Gastrocnemius medialis (tissue), 4 donors: ENCODE data around the gene IMPG1. TPM values are rescaled to one million over a fixed set of nuclear protein-coding genes. Genes with fewer than 3 reads are reported as not detected.
A peak's percentile ranks its signal among the peaks of the same experiment; 100 is the strongest.

Experiments
- ATAC-seq, 2 donors: fragments of 150-250 bp; one replicate each; pipeline ENCODE4 v1.9.1; 2016
- DNase-seq, 2 donors: peaks; one replicate each; pipeline ENCODE4 v3.0.0-alpha.2; 2019
- H3K27ac ChIP-seq, 4 donors: fragments of 200-600 bp; sonication (generic); 1 replicate in 1 of 4; 2 replicates in 3 of 4; pipeline ENCODE4 v1.5.1; 2016 to 2018; ENCODE audit warnings: mild to moderate bottlenecking in 2 of 4, moderate library complexity in 1 of 4
- H3K27me3 ChIP-seq, 3 donors: fragments of 200-600 bp; sonication (generic) in 2 of 3; 1 replicate in 1 of 3; 2 replicates in 2 of 3; pipeline versions ENCODE4 v1.5.1 to v1.6.0; 2016 to 2019; ENCODE audit warnings: mild to moderate bottlenecking in 1 of 3, moderate library complexity in 1 of 3
- H3K36me3 ChIP-seq, 2 donors: fragments of 200-600 bp; sonication (generic) in 1 of 2; one replicate each; pipeline ENCODE4 v1.5.1; 2017 to 2018
- H3K4me1 ChIP-seq, 2 donors: fragments of 200-600 bp; sonication (generic) in 1 of 2; one replicate each; pipeline ENCODE4 v1.5.1; 2016 to 2017; ENCODE audit warnings: mild to moderate bottlenecking in 2 of 2
- H3K4me3 ChIP-seq, 4 donors: fragments of 200-600 bp; sonication (generic) in 3 of 4; 1 replicate in 1 of 4; 2 replicates in 3 of 4; pipeline ENCODE4 v1.5.1; 2016 to 2019; ENCODE audit warnings: mild to moderate bottlenecking in 2 of 4
- H3K9me3 ChIP-seq, 3 donors: fragments of 200-600 bp; sonication (generic) in 2 of 3; 1 replicate in 1 of 3; 2 replicates in 2 of 3; pipeline ENCODE4 v1.5.1; 2016 to 2019
- CTCF ChIP-seq, 5 experiments: fragments of 450-650 bp in 3 of 5; fragments of 200-600 bp in 2 of 5; sonication (generic) in 2 of 5; IDR thresholded peaks in 4 of 5; conservative IDR thresholded peaks in 1 of 5; 1 replicate in 4 of 5; 2 replicates in 1 of 5; pipeline ENCODE4 v1.5.1; 2016 to 2019; ENCODE audit warnings: antibody characterized with exemption in 5 of 5, mild to moderate bottlenecking in 3 of 5, moderate library complexity in 3 of 5
- POLR2A ChIP-seq, 2 donors: fragments of 450-650 bp; IDR thresholded peaks; one replicate each; pipeline ENCODE4 v1.6.1; 2017; ENCODE audit warnings: antibody characterized with exemption in 2 of 2, mild to moderate bottlenecking in 2 of 2, moderate library complexity in 2 of 2
- in situ Hi-C, 4 donors: fragments of 200-750 bp; cut with MboI; loops; one replicate each; pipeline versions ENCODE4 v1.15.0 to v1.8.0; 2017; ENCODE audit warnings: low sequenced_read_pairs in 4 of 4
- intact Hi-C: fragments of 100-400 bp; cut with DNase I; formaldehyde crosslinking; loops from one replicate; pipeline ENCODE4 v1.15.1; 2023; ENCODE audit warnings: low total_unique reads
- total RNA-seq, 4 donors: library from RNA; depleted of rRNA; stranded (reverse); fragments of >200 nt; gene quantifications; one replicate each; pipeline versions ENCODE4 v1.1.0 to v1.2.3, GENCODE V29; 2016

The IMPG1 gene
- total RNA-seq, 4 donors from 2014 or later = not detected

DNA sequence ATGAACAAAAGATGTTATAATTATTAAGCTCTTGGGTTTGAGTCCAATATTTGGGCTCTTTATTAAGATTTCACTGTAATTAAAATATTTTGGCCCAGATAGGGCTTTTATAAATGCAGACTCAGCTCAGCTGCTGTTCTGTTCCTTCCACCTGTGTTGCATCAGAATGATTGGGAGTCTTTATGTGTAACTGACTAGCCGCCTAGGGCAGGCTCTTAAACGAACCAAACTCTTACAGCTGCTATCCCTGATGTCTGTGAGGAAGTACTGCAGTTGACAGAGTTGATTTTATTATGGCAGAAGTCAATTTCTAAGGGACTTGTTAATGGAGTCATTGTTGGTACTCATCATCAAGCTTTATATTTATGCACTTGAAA is 178.7 kb downstream of the IMPG1 start:
- Histone ChIP-seq H3K27ac (no peak overlapping the region), H3K4me1 (no peaks in the 10 kb centered on the region), H3K9me3 (no peaks in the 10 kb centered on the region), H3K4me3 (no peak overlapping the region), H3K36me3 (peaks cover 0 to 8% of the 10 kb centered on the region in 2 donors), H3K27me3 (no peaks in the 10 kb centered on the region)
- in situ Hi-C loops (no loop called here), intact Hi-C loops (no loop called here)
- no peak for TF ChIP-seq CTCF (IDR thresholded peaks at IDR 0.05 in 4 of 5, conservative IDR thresholded peaks at IDR 0.05 in 1 of 5)
- no peak for TF ChIP-seq POLR2A (IDR thresholded peaks at IDR 0.05)
- peak in 1 of 2 donors; percentile 60 for ATAC-seq
- DNase-seq = no peak

DNA sequence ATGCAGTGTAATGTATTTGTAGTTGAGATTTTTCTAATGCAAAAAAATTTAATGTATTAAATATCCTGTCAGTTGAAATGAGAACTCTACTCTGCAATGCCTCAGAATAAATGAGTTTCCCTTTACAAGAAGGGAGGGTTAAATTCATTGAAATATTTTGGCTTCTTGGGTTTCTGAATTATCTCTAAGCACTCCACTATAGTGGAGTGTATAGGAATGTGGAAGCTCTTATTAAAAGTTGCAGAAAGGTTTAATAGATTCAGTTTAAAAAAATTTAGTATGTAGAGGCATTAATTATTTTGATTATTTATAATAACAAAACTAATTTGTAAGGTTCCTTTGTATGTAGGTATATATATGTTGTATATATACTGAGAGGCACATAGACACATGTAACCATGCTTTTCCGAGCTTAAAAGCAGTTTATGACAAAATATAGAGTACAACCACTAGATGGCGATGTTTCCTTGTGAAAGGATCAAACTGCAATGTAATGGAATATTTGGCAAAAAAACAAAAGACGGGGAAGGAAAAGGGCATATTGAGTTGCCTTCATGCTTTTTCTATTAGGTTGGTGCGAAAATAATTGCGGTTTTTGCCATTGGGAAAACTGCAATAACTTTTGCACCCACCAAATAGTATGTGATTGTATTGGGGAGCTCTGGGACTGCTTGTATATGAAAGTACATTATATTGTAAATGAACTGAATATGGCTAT is 179.2 kb downstream of the IMPG1 start:
- no peaks in the 10 kb centered on the region for H3K9me3 ChIP-seq
- ATAC-seq (peak in 1 of 2 donors; percentile 69), DNase-seq (no peak)
- TF ChIP-seq CTCF (IDR thresholded peaks at IDR 0.05 in 4 of 5, conservative IDR thresholded peaks at IDR 0.05 in 1 of 5) (peak; percentile 36 to 71 (median 59)), POLR2A (IDR thresholded peaks at IDR 0.05) (no peak)
- H3K4me3 ChIP-seq = no peak overlapping the region
- H3K36me3 ChIP-seq = peaks cover 0 to 8% of the 10 kb centered on the region in 2 donors
- intact Hi-C loops (no loop called here), in situ Hi-C loops (no loop called here)
- no peaks in the 10 kb centered on the region for H3K27me3 ChIP-seq
- no peaks in the 10 kb centered on the region for H3K4me1 ChIP-seq
- no peak overlapping the region for H3K27ac ChIP-seq

- no peaks in the 10 kb centered on the region for H3K4me1 ChIP-seq
- intact Hi-C loops (no loop called here), in situ Hi-C loops (no loop called here)
- DNase-seq (no peak), ATAC-seq (no peak)
- H3K27me3 ChIP-seq = no peaks in the 10 kb centered on the region
- peaks cover 0 to 8% of the 10 kb centered on the region in 2 donors for H3K36me3 ChIP-seq
- TF ChIP-seq POLR2A (IDR thresholded peaks at IDR 0.05) (no peak), CTCF (IDR thresholded peaks at IDR 0.05 in 4 of 5, conservative IDR thresholded peaks at IDR 0.05 in 1 of 5) (no peak)
- no peaks in the 10 kb centered on the region for H3K9me3 ChIP-seq
- H3K27ac ChIP-seq = no peak overlapping the region
- no peak overlapping the region for H3K4me3 ChIP-seq
Observed at GRCh38 chr6:75892384-75892783, 180.1 kb downstream of the IMPG1 start.

DNA sequence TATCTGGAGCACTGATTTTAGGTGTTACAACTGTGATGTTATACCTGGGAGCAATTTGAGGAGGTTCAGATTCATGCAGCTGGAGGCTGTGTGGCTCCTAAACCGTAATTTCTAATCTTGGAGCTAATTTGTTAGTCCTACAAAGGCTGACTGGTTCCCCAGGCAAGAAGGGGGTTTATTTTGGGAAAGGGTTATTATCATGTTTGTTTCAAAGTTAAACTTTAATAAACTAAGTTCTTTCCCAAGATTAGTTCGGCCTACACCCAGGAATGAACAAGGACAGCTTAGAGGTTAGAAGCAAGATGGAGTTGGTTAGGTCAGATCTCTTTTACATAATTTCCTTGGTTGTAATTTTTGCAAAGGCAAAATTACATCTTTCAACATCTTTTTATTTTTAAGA is 187.6 kb downstream of the IMPG1 start:
- no peaks in the 10 kb centered on the region for H3K27me3 ChIP-seq
- no peak overlapping the region for H3K4me3 ChIP-seq
- in situ Hi-C loops = no loop called here
- ATAC-seq = no peak
- H3K27ac ChIP-seq = no peak overlapping the region
- TF ChIP-seq CTCF (IDR thresholded peaks at IDR 0.05 in 4 of 5, conservative IDR thresholded peaks at IDR 0.05 in 1 of 5) (no peak), POLR2A (IDR thresholded peaks at IDR 0.05) (no peak)
- no peak for DNase-seq
- no peaks in the 10 kb centered on the region for H3K9me3 ChIP-seq
- H3K4me1 ChIP-seq = no peaks in the 10 kb centered on the region
- intact Hi-C loops = no loop called here
- H3K36me3 ChIP-seq = no peaks in the 10 kb centered on the region

- Histone ChIP-seq H3K27me3 (no peaks in the 10 kb centered on the region), H3K36me3 (peaks cover 0 to 7% of the 10 kb centered on the region in 2 donors), H3K9me3 (no peaks in the 10 kb centered on the region), H3K27ac (no peak overlapping the region), H3K4me3 (no peak overlapping the region), H3K4me1 (no peaks in the 10 kb centered on the region)
- intact Hi-C loops = no loop called here
- DNase-seq (no peak), ATAC-seq (no peak)
- no peak for TF ChIP-seq CTCF (IDR thresholded peaks at IDR 0.05 in 4 of 5, conservative IDR thresholded peaks at IDR 0.05 in 1 of 5)
- TF ChIP-seq POLR2A (IDR thresholded peaks at IDR 0.05) = no peak
- in situ Hi-C loops = no loop called here
Observed at GRCh38 chr6:75882734-75883133, 189.7 kb downstream of the IMPG1 start.
